ENCODE results near the gene TRPM3. TPM values are rescaled to one million over a fixed set of nuclear protein-coding genes. Genes with fewer than 3 reads are reported as not detected.

Gene TRPM3
- total RNA-seq, 1 donor from 2014 or later: not detected

- H3K36me3 Mint-ChIP-seq (ENCODE audit: low read depth): no peaks in the 10 kb centered on the region
- no peak overlapping the region for H3K27ac Mint-ChIP-seq
- ChIA-PET CTCF (no interaction called here), POLR2A (no interaction called here)
- no peak overlapping the region for H3K4me3 Mint-ChIP-seq
- ATAC-seq (ENCODE audit: low read depth) (no peak), DNase-seq (no peak)
- no peaks in the 10 kb centered on the region for H3K9me3 Mint-ChIP-seq
- no peak for TF ChIP-seq CTCF (IDR thresholded peaks at IDR 0.05)
- H3K4me1 Mint-ChIP-seq: no peaks in the 10 kb centered on the region
- H3K27me3 Mint-ChIP-seq: no peaks in the 10 kb centered on the region
- intact Hi-C loops (cut with micrococcal nuclease): no loop called here
Measured at GRCh38 chr9:70772601-70773000, 348.8 kb downstream of the TRPM3 start.

DNA sequence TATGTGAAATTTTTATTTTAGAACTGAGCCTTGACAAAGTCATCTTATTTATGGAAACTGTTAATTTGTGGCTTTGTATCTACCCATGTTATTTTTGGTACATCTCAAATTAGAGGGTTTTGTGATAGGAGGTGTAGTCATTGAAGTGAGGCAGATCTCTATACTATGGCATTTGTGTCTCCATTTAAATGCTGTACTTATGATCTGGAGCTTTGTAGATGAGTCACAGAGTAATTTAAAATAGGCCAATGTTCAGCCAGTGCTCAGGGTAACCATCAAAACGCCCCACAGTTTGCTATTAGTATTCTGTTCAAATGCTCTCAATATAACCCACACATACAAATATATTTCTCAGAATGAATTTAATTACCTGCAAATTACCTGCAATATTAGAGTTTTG lies 355.5 kb downstream of the TRPM3 start:
- CTCF ChIA-PET: no interaction called here
- POLR2A ChIA-PET: no interaction called here
- H3K27ac Mint-ChIP-seq: no peak overlapping the region
- TF ChIP-seq CTCF (IDR thresholded peaks at IDR 0.05): no peak
- no peaks in the 10 kb centered on the region for H3K4me1 Mint-ChIP-seq
- no peaks in the 10 kb centered on the region for H3K9me3 Mint-ChIP-seq
- ATAC-seq (ENCODE audit: low read depth): no peak
- DNase-seq: no peak
- no peak overlapping the region for H3K4me3 Mint-ChIP-seq
- no peaks in the 10 kb centered on the region for H3K36me3 Mint-ChIP-seq (ENCODE audit: low read depth)
- intact Hi-C loops (cut with micrococcal nuclease): no loop called here
- no peaks in the 10 kb centered on the region for H3K27me3 Mint-ChIP-seq

- H3K4me3 Mint-ChIP-seq: no peak overlapping the region
- no peak for TF ChIP-seq CTCF (IDR thresholded peaks at IDR 0.05)
- ChIA-PET CTCF (no interaction called here), POLR2A (no interaction called here)
- no peak overlapping the region for H3K27ac Mint-ChIP-seq
- intact Hi-C loops (cut with micrococcal nuclease): no loop called here
- H3K4me1 Mint-ChIP-seq: no peaks in the 10 kb centered on the region
- no peaks in the 10 kb centered on the region for H3K36me3 Mint-ChIP-seq (ENCODE audit: low read depth)
- H3K27me3 Mint-ChIP-seq: no peaks in the 10 kb centered on the region
- no peak for ATAC-seq (ENCODE audit: low read depth)
- no peak for DNase-seq
- H3K9me3 Mint-ChIP-seq: peaks cover 7% of the 10 kb centered on the region
Measured at GRCh38 chr9:70761139-70761670, 360.2 kb downstream of the TRPM3 start.

DNA sequence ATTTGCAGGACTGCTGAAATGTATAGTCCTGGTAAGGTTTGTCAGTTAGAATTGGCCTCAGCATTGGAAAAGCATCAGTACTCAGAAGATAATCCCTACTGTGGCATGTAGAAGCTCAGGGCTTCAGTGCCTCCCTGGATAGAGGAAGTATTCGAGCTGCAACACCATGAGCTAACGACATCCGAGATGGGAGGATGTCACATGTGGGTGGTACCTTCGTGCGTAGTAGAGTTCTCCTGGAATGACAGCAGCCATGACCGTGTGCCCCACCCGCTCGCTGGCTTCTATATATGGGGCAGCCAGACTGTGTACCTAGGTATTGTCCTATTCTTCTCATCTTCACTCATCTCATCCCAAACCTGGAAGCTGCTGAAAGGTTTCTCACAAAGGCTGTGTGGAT lies 361.2 kb downstream of the TRPM3 start:
- intact Hi-C loops (cut with micrococcal nuclease): no loop called here
- Mint-ChIP-seq H3K9me3 (peaks cover 7% of the 10 kb centered on the region), H3K4me3 (no peak overlapping the region), H3K4me1 (no peaks in the 10 kb centered on the region), H3K27ac (no peak overlapping the region), H3K27me3 (peaks cover 3% of the 10 kb centered on the region), H3K36me3 (ENCODE audit: low read depth) (no peaks in the 10 kb centered on the region)
- TF ChIP-seq CTCF (IDR thresholded peaks at IDR 0.05): no peak
- no peak for DNase-seq
- ChIA-PET POLR2A (no interaction called here), CTCF (interaction anchor here (1.2 kb wide), 1 partner anchor 9 kb away, joined by 3 read pairs; no protein-coding TSS in a partner anchor)
- no peak for ATAC-seq (ENCODE audit: low read depth)

DNA sequence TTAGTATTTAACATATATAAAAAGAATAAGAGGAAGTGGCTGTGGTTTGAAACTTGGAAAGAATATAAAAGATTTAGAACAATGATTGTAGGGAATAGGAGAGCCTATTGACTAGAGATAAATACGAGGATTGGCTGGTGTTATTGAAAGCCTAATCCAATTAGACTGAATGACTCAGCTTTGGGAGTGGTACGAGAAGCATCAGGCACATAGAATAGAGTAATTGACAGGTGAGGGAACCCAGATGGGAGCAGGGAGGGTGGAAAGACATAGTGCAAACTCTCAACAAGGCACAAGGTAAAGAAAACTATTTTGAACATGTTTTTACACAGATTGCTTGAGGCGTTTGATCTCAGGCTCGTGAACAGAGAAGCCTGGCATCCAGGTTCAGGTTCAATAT lies 368.1 kb downstream of the TRPM3 start:
- TF ChIP-seq CTCF (IDR thresholded peaks at IDR 0.05): no peak

More for the DNA sequence above, 368.1 kb downstream of the TRPM3 start:
- no peak for DNase-seq
- H3K27me3 Mint-ChIP-seq: peaks cover 3% of the 10 kb centered on the region
- intact Hi-C loops (cut with micrococcal nuclease): no loop called here
- no peak overlapping the region for H3K27ac Mint-ChIP-seq
- CTCF ChIA-PET: no interaction called here
- H3K36me3 Mint-ChIP-seq (ENCODE audit: low read depth): no peaks in the 10 kb centered on the region
- POLR2A ChIA-PET: no interaction called here
- no peak overlapping the region for H3K4me3 Mint-ChIP-seq
- no peak for ATAC-seq (ENCODE audit: low read depth)
- no peaks in the 10 kb centered on the region for H3K4me1 Mint-ChIP-seq
- peaks cover 3% of the 10 kb centered on the region for H3K9me3 Mint-ChIP-seq

Data from activated B cell treated with CpG ODN at 0.5 μM for 24 hours (primary cell).